Bronchial epithelial cell (primary cell): Measurements from ENCODE around the gene ASCC2. TPM values are rescaled to one million over a fixed set of nuclear protein-coding genes. Genes with fewer than 3 reads are reported as not detected.
A peak's percentile ranks its signal among the peaks of the same experiment; 100 is the strongest.

Experiments
- DNase-seq: peaks from one replicate; pipeline ENCODE4 v3.0.0-alpha.2; 2010; ENCODE audit warnings: low read depth
- FAIRE-seq: peaks from 2 replicates; lab custom pipeline; 2011; peaks lifted over from hg19 to GRCh38; lab: Jason Lieb, UNC
- H3K27me3 ChIP-seq: 2 replicates; pipeline ENCODE4 v1.5.1; 2011; ENCODE audit warnings: low read length; ENCODE audit not compliant: control insufficient read depth, insufficient read depth
- H3K36me3 ChIP-seq: 2 replicates; pipeline ENCODE4 v1.5.1; 2011; ENCODE audit warnings: low read length; ENCODE audit not compliant: control insufficient read depth, insufficient read depth
- H3K4me3 ChIP-seq: 2 replicates; pipeline ENCODE4 v1.5.1; 2011; ENCODE audit warnings: mild to moderate bottlenecking, low read depth, low read length, control low read depth
- total RNA-seq: library from RNA; depleted of rRNA; stranded (reverse); fragments of >200 nt; gene quantifications from 2 replicates; pipeline ENCODE4 v1.2.1, GENCODE V29; 2014
- TF ChIP-seq, protein P1 (sequence below): IDR thresholded peaks from 2 replicates; pipeline ENCODE4 v1.5.1; 2011; ENCODE audit warnings: mild to moderate bottlenecking, moderate library complexity, low read length, control low read depth, inconsistent platforms; ENCODE audit not compliant: insufficient read depth, severe bottlenecking

Gene ASCC2
- total RNA-seq, 1 donor from 2014 or later: 26.1 TPM

DNA sequence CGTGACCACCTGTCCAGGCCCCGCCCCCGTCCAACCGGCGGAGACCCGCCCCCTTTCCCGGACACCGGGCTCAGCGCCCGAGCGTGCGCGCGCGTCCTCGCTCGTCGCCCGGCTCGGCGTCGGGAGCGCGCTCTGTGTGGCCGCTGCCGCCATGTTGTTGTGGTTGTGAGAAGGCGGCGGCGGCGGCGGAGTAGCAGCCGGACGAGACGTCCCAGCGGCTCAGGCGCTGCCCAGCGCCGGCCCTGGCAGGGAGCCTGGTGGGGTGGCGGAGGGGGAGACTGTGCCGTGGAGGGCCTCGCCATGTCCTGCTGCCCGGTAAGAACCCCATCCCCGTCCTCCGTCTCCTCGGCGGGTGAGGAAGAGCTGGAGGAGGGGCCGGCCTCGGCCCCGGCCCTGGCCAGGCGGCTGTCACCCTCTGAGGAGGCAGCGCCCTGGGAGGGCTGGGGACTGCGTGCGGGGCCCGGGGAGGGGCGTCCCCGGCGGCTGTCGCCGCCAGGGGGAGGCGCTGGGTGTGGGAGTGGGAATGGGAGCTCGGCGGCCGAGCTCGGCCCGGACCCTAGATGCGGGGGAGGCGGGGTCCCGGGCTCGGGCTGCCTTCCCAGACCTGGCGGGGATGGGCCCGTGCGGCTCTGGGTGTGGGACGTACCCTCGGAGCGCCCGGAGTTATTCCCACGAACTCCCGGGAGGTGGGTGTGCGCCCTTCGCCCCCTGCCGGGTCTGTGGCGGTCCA, 45.1 kb upstream of the ASCC2 start, which contains the start of gene MTMR3:
Gene MTMR3, plus strand, starts transcription at position 130 of the 730 bp plus-strand sequence. CDS start 87,886 bp downstream, outside the sequence.
- H3K36me3 ChIP-seq: no peaks in the 10 kb centered on the region
- TF ChIP-seq, protein P1, sequence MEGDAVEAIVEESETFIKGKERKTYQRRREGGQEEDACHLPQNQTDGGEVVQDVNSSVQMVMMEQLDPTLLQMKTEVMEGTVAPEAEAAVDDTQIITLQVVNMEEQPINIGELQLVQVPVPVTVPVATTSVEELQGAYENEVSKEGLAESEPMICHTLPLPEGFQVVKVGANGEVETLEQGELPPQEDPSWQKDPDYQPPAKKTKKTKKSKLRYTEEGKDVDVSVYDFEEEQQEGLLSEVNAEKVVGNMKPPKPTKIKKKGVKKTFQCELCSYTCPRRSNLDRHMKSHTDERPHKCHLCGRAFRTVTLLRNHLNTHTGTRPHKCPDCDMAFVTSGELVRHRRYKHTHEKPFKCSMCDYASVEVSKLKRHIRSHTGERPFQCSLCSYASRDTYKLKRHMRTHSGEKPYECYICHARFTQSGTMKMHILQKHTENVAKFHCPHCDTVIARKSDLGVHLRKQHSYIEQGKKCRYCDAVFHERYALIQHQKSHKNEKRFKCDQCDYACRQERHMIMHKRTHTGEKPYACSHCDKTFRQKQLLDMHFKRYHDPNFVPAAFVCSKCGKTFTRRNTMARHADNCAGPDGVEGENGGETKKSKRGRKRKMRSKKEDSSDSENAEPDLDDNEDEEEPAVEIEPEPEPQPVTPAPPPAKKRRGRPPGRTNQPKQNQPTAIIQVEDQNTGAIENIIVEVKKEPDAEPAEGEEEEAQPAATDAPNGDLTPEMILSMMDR: peak; percentile 48
- peak within 1 kb of the TSS; percentile 93 for H3K4me3 ChIP-seq
- DNase-seq (peak; percentile 69), FAIRE-seq (no peak)
- no peaks in the 10 kb centered on the region for H3K27me3 ChIP-seq

DNA sequence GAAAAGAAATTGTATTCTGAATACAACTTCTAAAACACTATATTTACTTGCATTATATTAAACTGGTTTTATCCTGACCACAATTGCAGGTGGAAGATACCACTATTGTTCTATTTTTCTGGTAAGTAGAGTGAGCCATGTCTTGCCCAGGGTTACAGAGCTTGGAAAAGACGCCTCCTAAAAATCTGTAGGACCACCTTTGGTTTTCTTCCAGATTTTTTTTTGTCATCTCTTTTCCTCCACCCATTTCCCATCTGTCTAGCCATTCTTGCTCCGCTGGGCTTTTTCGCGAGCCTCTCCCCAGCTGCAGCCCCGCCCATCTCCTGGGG, 44.6 kb upstream of the ASCC2 start:
- DNase-seq: no peak
- TF ChIP-seq, protein P1: no peak
- Histone ChIP-seq H3K36me3 (no peaks in the 10 kb centered on the region), H3K4me3 (no peak overlapping the region), H3K27me3 (no peaks in the 10 kb centered on the region)
- FAIRE-seq: no peak

DNA sequence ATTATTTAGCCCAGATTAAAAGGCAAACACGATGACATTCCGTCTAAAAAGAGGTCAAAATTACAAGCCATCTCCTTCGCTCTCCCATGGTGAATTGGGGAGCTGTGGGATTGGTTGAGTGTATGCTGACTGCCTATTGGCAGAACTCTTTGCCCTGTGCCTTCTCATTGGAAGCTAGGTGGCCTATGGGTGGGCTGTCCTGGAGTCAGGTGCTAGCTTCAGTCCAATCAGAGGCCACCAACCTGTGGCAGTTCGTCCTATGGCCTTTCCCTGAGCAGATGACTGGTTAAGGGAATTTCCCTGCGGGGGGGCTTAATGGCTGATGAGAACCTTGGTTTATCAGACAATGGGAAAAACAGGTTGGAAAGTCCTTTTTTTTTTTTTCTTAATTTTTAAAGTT, 41.7 kb upstream of the ASCC2 start:
- H3K36me3 ChIP-seq: no peaks in the 10 kb centered on the region
- DNase-seq (no peak), FAIRE-seq (no peak)
- TF ChIP-seq, protein P1: no peak
- H3K4me3 ChIP-seq: no peak overlapping the region
- no peaks in the 10 kb centered on the region for H3K27me3 ChIP-seq

DNA sequence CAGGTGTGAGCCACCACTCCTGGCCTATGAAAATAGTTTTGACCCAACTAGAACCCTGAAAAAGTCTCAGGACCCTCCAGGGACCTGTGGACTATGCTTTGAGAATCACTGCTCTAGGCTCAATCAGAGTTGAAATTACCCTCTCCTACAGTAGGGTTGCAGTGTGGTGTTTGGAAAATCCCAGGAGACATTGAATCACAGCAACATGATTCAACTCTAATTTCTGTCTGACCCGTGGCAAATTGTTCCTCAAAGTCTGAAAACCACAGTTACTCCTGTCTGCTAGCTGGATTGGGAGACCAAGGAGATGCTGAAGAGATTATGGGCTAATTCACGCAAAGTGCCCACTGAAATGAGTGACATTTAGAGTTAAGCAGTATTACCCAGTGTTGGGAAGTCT, 39.5 kb upstream of the ASCC2 start:
- TF ChIP-seq, protein P1: no peak
- Histone ChIP-seq H3K4me3 (no peak overlapping the region), H3K27me3 (no peaks in the 10 kb centered on the region), H3K36me3 (no peaks in the 10 kb centered on the region)
- DNase-seq (peak; percentile 27), FAIRE-seq (no peak)

DNA sequence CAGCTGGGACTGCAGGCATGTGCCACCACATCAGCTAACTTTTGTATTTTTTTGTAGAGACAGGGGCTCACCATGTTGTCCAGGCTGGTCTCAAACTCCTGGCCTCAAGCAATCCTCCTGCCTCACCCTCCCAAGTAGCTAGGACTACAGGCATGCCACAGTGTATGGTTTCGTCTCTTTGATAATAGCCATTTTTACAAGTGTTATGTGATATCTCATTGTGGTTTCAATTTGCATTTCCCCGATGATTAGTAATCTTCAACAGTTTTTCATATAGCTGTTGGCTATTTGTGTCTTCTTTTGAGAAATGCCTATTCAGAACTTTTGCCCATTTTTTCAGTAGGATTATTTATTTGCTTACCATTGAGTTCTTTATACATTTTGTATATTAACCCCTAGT, 35.9 kb upstream of the ASCC2 start:
- Histone ChIP-seq H3K36me3 (no peaks in the 10 kb centered on the region), H3K4me3 (no peak overlapping the region), H3K27me3 (no peaks in the 10 kb centered on the region)
- TF ChIP-seq, protein P1: no peak
- FAIRE-seq (no peak), DNase-seq (peak; percentile 55)

DNA sequence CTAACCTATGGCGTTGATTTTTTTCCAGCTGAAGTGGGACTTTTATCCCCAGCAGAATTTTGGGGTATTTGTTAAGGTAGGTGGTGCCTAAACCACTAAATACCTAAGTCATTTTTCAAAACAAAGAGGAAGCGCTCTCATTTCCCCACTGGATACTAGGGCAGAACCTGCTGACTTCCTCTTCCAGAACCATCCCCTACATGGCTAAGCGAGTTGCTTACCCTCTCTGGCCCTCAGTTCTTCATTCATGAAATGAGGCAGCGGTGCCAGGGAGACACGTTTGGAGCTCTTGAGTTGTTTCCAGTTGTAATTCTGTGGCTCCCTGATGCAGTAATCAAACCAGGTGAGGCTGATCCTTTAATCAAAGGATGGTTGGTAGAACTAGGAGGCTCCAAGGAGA, 34.9 kb upstream of the ASCC2 start:
- Histone ChIP-seq H3K36me3 (no peaks in the 10 kb centered on the region), H3K27me3 (no peaks in the 10 kb centered on the region), H3K4me3 (no peak overlapping the region)
- DNase-seq (no peak), FAIRE-seq (peak; percentile 23)
- TF ChIP-seq, protein P1: no peak
